NCI-H1930 (cell line): ENCODE data around the gene ATR.
"Not testable (repeated sequence)": the region's sequence is repeated elsewhere in the genome, so short reads cannot be mapped to it uniquely, and the experiment has no call there.

Experiments used
- DNase-seq, 2 experiments: peaks; one replicate each; lab custom pipeline; 2025; lab: John Stamatoyannopoulos, UW

Gene ATR

GRCh38 chr3:142595141-142595540 is 16.6 kb upstream of the ATR start:
- no peak for DNase-seq

DNA sequence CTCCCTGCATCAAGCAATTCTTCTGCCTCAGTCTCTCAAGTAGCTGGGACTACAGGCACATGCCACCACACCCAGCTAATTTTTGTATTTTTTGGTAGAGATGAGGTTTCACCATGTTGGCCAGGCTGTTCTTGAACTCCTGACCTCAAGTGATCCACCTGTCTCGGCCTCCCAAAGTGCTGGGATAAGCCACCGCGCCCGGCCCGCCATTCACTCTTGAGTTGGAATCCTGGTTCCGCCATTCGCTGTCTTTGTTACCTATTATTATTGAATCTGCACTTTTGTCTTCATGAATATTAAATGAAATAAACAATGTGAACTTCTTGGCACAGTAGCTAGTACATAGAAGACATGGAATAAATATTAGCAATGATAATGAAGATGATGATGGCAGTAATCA is 13.7 kb upstream of the ATR start:
- not testable (repeated sequence) for DNase-seq

DNA sequence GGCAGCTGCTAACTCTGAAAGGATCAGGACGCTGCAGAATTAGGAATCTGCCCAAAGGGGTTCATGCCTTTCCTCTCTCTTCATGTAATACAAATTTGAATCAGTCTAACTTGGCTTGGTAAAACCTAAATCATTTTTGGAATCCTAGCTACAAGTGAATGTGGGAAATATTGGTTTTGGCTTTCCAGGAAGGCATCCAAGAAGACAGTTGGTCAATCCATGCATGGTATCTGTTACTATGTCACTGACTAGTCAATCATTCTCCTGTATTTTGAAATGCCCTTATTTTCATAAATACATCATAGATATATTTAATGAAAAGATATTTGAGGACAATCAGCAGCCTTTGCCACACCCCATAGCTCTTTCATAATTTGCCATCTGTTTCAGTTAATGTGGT is 10.2 kb upstream of the ATR start:
- DNase-seq: no peak

DNA sequence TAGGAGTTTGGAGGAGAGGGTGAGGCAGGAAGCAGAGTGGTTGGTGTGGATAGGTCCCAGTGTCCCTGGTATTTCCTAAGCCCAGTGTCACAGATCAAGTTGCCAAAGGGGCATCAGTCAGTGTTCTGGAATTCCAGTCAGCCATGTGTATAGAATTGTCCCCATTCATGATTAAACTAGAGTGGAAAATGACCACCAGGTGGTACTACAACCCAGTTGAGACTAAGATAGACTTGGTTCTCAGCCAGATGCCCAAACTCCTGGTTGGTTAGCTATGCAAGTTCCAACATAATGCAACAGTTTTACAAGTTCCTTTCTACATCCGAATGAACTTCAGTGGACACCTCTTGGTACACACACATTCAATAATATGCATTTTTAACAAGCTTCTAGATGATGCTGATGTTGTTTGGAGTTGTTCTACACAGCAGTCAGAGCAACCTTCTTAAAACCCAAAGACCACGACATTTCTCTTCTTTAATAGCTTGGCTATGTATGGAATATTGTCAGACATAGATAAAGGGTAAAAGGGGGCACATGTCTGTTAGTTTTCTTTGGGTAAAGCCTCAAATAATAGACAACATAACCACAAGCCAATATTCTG is 8.4 kb upstream of the ATR start:
- DNase-seq: peak; percentile 23 to 36

- not testable (repeated sequence) for DNase-seq
Observed at GRCh38 chr3:142581070-142581469, 2.5 kb upstream of the ATR start.

- no peak for DNase-seq
Observed at GRCh38 chr3:142580061-142580423, 1.5 kb upstream of the ATR start.

DNA sequence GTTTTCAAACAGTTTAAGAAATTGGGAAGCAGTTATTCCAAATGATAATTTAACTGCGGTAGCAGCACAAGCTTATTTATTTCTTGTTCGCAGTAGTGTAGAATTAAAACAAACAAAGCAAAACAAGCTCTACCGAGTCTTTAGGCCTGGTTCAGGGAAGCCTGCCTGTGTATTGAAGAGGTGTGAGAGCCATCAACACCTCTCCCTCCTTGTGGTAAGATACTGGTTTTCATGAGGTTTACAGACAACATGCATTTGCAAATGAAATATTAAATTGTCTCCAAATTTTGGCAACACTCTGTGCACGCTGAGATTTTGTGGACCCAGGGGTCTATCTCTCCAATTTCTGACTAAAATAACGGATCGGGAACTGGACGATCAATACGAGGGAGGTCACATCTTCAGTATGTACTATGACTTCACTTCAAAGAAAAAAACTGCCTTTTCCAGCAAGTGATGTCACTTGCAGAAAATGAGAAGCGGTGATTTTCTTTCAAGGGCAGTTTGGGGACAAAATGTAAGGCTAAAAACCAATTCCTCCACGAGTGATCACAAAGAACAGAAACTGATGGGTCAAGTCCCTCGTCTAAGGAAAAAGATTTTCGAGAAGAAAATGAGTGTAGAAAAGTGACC is 721 bp downstream of the ATR start:
- no peak for DNase-seq

DNA sequence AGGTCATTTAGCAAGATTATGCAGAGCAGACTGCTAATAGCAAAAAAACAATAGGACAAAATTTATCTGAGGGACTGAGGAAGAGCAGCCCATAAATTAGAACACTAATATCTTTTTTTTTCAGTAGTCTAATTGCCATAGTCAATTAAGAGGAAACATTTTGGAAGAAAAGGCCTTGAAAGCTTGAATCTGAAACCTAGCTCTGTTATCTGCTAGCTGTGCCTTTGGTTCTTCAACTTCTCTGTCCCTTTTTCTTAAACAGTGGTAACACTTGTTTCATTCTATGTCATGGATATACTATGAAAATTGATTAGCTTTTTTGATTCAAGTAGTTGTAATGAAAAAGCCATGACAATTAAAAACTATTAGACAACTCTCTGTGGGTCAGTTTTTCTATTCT is 1.7 kb downstream of the ATR start:
- no peak for DNase-seq

- peak in 1 of 2 experiments; percentile 13 for DNase-seq
Observed at GRCh38 chr3:142574665-142575064, 3.9 kb downstream of the ATR start.

DNA sequence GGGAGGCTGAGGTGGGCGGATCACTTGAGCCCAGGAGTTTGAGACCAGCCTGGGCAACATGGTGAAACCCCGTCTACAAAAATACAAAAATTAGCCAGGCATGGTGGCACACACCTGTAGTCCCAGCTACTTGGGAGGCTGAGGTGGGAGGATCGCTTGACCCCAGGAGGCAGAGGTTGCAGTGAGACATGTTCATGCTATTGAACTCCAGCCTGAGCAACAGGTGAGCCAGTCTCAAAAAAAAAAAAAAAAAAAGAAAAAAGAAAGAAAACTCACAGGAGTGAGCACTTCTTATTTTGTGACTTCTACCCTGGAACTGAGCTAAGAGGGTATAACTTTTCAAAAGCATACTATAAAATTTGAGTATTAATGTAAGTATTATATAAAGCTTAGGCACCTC is 4.3 kb downstream of the ATR start:
- DNase-seq: not testable (repeated sequence)

- not testable (repeated sequence) for DNase-seq
Observed at GRCh38 chr3:142569422-142569821, 9.1 kb downstream of the ATR start.

- no peak for DNase-seq
Observed at GRCh38 chr3:142568393-142569017, 10.0 kb downstream of the ATR start.

DNA sequence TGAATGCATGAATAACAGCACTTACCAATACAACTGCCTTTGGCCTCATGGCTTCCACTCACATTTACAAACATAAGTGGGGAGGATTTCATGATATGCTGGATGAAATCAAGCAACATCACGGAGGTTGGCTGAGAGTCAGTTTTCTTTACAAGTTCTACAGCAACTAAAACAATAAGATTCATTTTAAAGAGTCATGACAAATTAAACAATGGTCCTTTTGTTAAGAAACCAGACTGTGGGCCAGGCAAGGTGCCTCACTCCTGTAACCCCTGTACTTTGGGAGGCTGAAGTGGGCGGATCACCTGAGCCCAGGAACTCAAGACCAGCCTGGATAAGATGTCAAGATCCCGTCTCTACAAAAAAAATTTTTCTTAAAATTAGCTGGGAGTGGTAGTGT is 12.4 kb downstream of the ATR start:
- DNase-seq: no peak

GRCh38 chr3:142563496-142563997 is 15.0 kb downstream of the ATR start:
- no peak for DNase-seq

GRCh38 chr3:142560118-142560517 is 18.4 kb downstream of the ATR start:
- DNase-seq: no peak

- DNase-seq: no peak
Observed at GRCh38 chr3:142553741-142554140, 24.8 kb downstream of the ATR start.

- not testable (repeated sequence) for DNase-seq
Observed at GRCh38 chr3:142552579-142552978, 26.0 kb downstream of the ATR start.

DNA sequence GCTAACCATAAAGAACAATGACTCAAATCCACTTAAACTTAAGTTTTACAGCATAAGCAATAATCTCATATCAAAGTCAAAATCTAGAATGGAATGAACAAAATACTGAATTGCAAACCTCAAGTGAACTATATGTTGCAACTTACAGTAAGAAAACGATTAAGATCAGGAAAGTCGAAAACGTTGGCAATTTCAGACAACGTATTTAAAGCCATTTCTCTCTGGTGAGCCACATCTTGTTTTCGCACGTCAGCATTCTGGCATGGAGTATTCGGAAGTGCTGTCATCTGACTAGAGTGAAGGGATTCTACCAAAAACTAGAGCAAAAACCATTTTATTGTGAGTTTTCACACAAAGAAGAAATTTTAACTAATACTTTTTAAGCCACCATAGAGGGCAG is 28.5 kb downstream of the ATR start:
- no peak for DNase-seq

DNA sequence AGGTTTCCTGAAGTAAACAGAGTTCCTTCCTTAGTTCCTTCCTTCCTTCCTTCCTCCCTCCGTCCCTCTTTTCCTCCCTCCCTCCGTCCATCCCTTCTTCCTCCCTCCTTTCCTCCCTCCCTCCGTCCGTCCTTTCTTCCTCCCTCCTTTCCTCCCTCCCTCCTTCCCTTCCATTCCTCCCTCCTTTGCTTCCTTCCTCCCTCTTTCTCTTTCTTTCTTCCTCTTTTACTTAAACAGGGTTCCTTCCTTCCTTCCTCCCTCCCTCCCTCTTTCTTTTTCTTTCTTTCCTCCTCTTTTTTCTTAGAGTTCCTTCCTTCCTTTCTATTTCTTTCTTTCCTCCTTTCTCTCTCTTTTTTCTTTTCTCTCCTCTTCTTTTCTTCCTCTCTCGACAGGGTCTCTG is 35.2 kb downstream of the ATR start:
- DNase-seq: no peak

GRCh38 chr3:142542054-142542453 is 36.5 kb downstream of the ATR start:
- no peak for DNase-seq

- no peak for DNase-seq
Observed at GRCh38 chr3:142536519-142536918, 42.0 kb downstream of the ATR start.

- no peak for DNase-seq
Observed at GRCh38 chr3:142534543-142534942, 44.0 kb downstream of the ATR start.

DNA sequence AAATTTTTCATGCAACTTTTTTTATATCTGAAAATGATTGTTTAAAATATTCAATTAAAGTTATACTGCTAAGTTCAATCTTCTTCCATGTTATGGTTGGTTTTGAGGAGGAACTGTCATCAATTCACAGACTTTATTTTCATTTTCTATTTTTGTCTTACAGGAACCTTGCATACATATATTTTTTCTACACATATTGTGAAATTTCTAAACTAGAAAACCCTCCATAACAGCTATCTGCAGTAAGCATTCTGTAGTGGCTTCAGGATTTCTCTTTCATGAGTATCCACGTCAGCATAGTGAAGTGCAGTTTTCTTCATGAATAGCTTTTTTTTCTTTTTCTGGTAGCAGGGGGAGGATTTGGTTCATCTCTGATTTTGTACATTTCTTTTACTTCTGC is 48.2 kb downstream of the ATR start:
- DNase-seq: no peak
